ENCODE results near the gene GFOD1.
"Not testable (repeated sequence)": the region's sequence is repeated elsewhere in the genome, so short reads cannot be mapped to it uniquely, and the experiment has no call there.

DNA sequence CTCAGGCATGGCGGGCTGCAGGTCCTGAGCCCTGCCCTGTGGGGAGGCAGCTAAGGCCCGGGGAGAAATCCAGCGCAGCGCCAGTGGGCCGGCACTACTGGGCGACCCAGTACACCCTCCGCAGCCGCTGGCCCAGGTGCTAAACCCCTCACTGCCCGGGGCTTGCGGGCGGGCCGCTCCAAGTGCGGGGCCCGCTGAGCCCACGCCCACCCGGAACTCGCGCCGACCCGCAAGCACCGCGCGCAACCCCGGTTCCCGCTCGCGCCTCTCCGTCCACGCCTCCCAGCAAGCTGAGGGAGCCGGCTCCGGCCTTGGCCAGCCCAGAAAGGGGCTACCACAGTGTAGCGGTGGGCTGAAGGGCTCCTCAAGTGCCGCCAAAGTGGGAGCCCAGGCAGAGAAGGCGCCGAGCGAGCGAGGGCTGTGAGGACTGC, 23.8 kb upstream of the GFOD1 start:
- TF ChIP-seq EZH2 (IDR thresholded peaks at IDR 0.05; ENCODE audit: low read depth), result not testable (repeated sequence)
- TF ChIP-seq, protein P1, sequence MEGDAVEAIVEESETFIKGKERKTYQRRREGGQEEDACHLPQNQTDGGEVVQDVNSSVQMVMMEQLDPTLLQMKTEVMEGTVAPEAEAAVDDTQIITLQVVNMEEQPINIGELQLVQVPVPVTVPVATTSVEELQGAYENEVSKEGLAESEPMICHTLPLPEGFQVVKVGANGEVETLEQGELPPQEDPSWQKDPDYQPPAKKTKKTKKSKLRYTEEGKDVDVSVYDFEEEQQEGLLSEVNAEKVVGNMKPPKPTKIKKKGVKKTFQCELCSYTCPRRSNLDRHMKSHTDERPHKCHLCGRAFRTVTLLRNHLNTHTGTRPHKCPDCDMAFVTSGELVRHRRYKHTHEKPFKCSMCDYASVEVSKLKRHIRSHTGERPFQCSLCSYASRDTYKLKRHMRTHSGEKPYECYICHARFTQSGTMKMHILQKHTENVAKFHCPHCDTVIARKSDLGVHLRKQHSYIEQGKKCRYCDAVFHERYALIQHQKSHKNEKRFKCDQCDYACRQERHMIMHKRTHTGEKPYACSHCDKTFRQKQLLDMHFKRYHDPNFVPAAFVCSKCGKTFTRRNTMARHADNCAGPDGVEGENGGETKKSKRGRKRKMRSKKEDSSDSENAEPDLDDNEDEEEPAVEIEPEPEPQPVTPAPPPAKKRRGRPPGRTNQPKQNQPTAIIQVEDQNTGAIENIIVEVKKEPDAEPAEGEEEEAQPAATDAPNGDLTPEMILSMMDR (conservative IDR thresholded peaks at IDR 0.05), result not testable (repeated sequence)
